ENCODE data around the gene CCND3. TPM values are rescaled to one million over a fixed set of nuclear protein-coding genes. Genes with fewer than 3 reads are reported as not detected.

Gene CCND3
- total RNA-seq, 1 donor from 2014 or later = 52.7 TPM

GRCh38 chr6:41892921-41893564, 48.6 kb downstream of the CCND3 start:
- ATAC-seq (no peak), DNase-seq (no peak)
- intact Hi-C loops (cut with micrococcal nuclease) = no loop called here

GRCh38 chr6:41887331-41887751, 54.3 kb downstream of the CCND3 start:
- ATAC-seq (no peak), DNase-seq (no peak)
- intact Hi-C loops (cut with micrococcal nuclease) = no loop called here

- ATAC-seq (no peak), DNase-seq (no peak)
- intact Hi-C loops (cut with micrococcal nuclease) = no loop called here
These were observed 55.7 kb downstream of the CCND3 start for GRCh38 chr6:41885930-41886329.

- DNase-seq = no peak
- intact Hi-C loops (cut with micrococcal nuclease) = no loop called here
- ATAC-seq = no peak
These were observed 56.7 kb downstream of the CCND3 start for GRCh38 chr6:41884957-41885356.

Other genes starting within 250 kb of the CCND3 start
- 50.9 TPM for gene TFEB, start 206.2 kb downstream of the CCND3 start, total RNA-seq
- gene PGC, start 194.4 kb downstream of the CCND3 start, total RNA-seq = not detected
- 5.2 TPM for gene FRS3, start 161.9 kb downstream of the CCND3 start, total RNA-seq
- gene PRICKLE4, start 161.0 kb downstream of the CCND3 start, total RNA-seq = 3.8 TPM
- gene TOMM6, start 154.1 kb downstream of the CCND3 start, total RNA-seq = 216 TPM
- gene USP49, start 46.4 kb downstream of the CCND3 start, total RNA-seq = 1.3 TPM
- gene MED20, start 20.7 kb downstream of the CCND3 start, total RNA-seq = 18.7 TPM
- 8.4 TPM for gene BYSL, start 20.3 kb downstream of the CCND3 start, total RNA-seq
- 32.2 TPM for gene TAF8, start 108.7 kb upstream of the CCND3 start, total RNA-seq
- gene C6orf132, start 200.8 kb upstream of the CCND3 start, total RNA-seq = 2.2 TPM
- not detected for gene GUCA1A, start 231.6 kb upstream of the CCND3 start, total RNA-seq